ENCODE measurements around the gene TMEM98. TPM values are rescaled to one million over a fixed set of nuclear protein-coding genes. Genes with fewer than 3 reads are reported as not detected.
A peak's percentile ranks its signal among the peaks of the same experiment; 100 is the strongest.

TMEM98 gene
- total and polyA plus RNA-seq, 9 of the 15 experiments (the other 6 are each of a cell fraction or from before 2014, with no cell fraction given): 33.5 to 164 (median 84.7) TPM

DNA sequence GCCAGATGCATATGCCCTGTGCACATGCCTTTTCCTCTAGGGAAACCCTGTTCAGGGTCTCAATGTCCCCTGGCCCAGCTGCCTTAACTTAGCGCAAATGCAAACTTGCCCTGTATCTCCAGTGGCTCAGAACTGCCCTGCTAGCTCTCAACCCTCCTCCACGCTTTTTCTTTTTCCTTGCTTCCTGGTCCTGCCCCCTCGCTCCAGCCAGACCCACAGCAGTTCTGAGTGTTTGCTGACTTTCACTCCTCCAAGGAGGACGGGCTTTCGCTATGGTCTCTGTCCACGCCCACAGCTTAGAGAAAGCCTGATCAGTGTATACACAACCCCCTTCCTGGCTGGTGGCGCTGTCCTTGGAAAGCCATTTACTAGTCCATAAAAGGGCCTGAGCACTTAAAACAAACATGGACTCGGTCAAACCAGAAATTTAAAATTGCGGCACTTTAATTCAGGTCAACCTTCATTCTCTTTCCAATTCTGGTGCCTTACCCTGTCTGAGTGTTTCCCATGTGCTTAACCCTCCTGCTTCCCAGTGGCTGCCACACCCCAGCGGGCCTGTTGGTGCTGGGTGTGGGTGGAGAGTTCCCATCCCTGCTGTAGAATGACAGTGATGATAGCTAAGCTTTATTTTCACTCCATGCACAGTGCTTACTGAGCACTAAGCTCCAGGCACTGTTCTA lies 15.6 kb upstream of the TMEM98 start:
- BruUV-seq (replicated peaks): no TSS peak
- 5% methylated on average over 10 of the region's 10 CpGs for WGBS (ENCODE audit: insufficient coverage, low coverage, missing lambda C conversion rate)
- Histone ChIP-seq H3K27me3 (ENCODE audit: control insufficient read depth in 2 of 2, insufficient read depth in 2 of 2, low read length in 2 of 2) (no peaks in the 10 kb centered on the region), H3K9me1 (ENCODE audit: control insufficient read depth, insufficient read depth, low read length) (no peaks in the 10 kb centered on the region), H3K9me3 (replicated peaks; ENCODE audit: control insufficient read depth, insufficient read depth, low read depth, low read length) (no peaks in the 10 kb centered on the region; the same call in 1 of the 2 replicates), H3K4me2 (ENCODE audit: insufficient read depth, low read length) (peak overlapping the region; percentile 71), H3K4me3 (no peak overlapping the region), H3K9ac (ENCODE audit: insufficient read depth in 1 of 2, low read depth in 2 of 2, low read length in 2 of 2) (peak overlapping the region; percentile 57 to 59; a peak in 3 of 4 replicates), H2AFZ (ENCODE audit: low read depth, low read length) (peak overlapping the region; percentile 96), H4K20me1 (replicated peaks; ENCODE audit: control insufficient read depth, insufficient read depth, low read length) (no peaks in the 10 kb centered on the region), H3K36me3 (ENCODE audit: control insufficient read depth, insufficient read depth, low read length) (no peaks in the 10 kb centered on the region), H3K4me1 (replicated peaks in 1 of 2; ENCODE audit: control insufficient read depth in 2 of 2, insufficient read depth in 2 of 2, low read length in 2 of 2) (peaks cover 18 to 61% of the 10 kb centered on the region in 2 experiments; a peak in 4 of 5 replicates), H3K79me2 (ENCODE audit: control insufficient read depth, insufficient read depth, low read length) (no peaks in the 10 kb centered on the region), H3K27ac (ENCODE audit: extremely low read depth, low read depth, low read length) (peak overlapping the region; percentile 85)
- intact Hi-C loops (cut with micrococcal nuclease): no loop called here
- peak; percentile 97 for FAIRE-seq
- peak; percentile 83 to 94 (median 84) for DNase-seq (ENCODE audit: extremely low read depth in 1 of 4, low spot score in 3 of 4)
- CTCF ChIA-PET (ENCODE audit: low intra/inter-chr PET ratio): no interaction called here
- in situ Hi-C loops (cut with MboI): no loop called here
- POLR2A ChIA-PET: interaction anchor here (0.8 to 3.7 kb wide), 5 partner anchors 15 to 129 kb away, joined by 3 to 23 read pairs (median 5); partner anchors contain the start of gene MYO1D
- ATAC-seq: peak; percentile 95
- TF ChIP-seq CXXC5 (CRISPR knock-in tag; IDR thresholded peaks at IDR 0.05): peak; percentile 33
- peak in 1 of 3 experiments; percentile 42 for TF ChIP-seq YY1 (IDR thresholded peaks at IDR 0.05; ENCODE audit: borderline replicate concordance in 1 of 3, control insufficient read depth in 1 of 3, extremely low read depth in 1 of 3, insufficient read depth in 3 of 3, insufficient read length in 1 of 3, insufficient replicate concordance in 2 of 3, low read depth in 1 of 3, low read length in 2 of 3)
- TF ChIP-seq, protein P1, sequence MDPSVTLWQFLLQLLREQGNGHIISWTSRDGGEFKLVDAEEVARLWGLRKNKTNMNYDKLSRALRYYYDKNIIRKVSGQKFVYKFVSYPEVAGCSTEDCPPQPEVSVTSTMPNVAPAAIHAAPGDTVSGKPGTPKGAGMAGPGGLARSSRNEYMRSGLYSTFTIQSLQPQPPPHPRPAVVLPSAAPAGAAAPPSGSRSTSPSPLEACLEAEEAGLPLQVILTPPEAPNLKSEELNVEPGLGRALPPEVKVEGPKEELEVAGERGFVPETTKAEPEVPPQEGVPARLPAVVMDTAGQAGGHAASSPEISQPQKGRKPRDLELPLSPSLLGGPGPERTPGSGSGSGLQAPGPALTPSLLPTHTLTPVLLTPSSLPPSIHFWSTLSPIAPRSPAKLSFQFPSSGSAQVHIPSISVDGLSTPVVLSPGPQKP (CRISPR knock-in tag; IDR thresholded peaks at IDR 0.05): no peak
- peak; percentile 68 for TF ChIP-seq SMAD1 (IDR thresholded peaks at IDR 0.05; ENCODE audit: low read depth, low read length, partially characterized antibody)
- no peak for TF ChIP-seq ZBTB43 (CRISPR knock-in tag; IDR thresholded peaks at IDR 0.05)
- 0 out of 2 replicates have a peak, but pooled peaks have one; percentile 56 for TF ChIP-seq GTF2E2 (tag; IDR thresholded peaks at IDR 0.05)
- peak; percentile 26 to 33; a peak in 3 of 4 replicates for TF ChIP-seq RAD21 (CRISPR knock-in tag; conservative IDR thresholded peaks at IDR 0.05 in 1 of 2, IDR thresholded peaks at IDR 0.05 in 1 of 2)
- TF ChIP-seq ETV5 (CRISPR knock-in tag; IDR thresholded peaks at IDR 0.05; ENCODE audit: low read depth): peak; percentile 38; the same call in 1 of the 2 replicates
- TF ChIP-seq LEF1 (IDR thresholded peaks at IDR 0.05): peak; percentile 50; the same call in 1 of the 2 replicates
- peak; percentile 77 for TF ChIP-seq POLR2A (conservative IDR thresholded peaks at IDR 0.05)
- peak; percentile 49 for TF ChIP-seq TAF1 (IDR thresholded peaks at IDR 0.05; ENCODE audit: control insufficient read depth, extremely low read depth, insufficient read depth, low read length, severe bottlenecking)
- TF ChIP-seq ZNF24 (IDR thresholded peaks at IDR 0.05): no peak
- TF ChIP-seq PML (IDR thresholded peaks at IDR 0.05; ENCODE audit: low read length): 0 out of 2 replicates have a peak, but pooled peaks have one; percentile 22
- TF ChIP-seq ZBTB34 (CRISPR knock-in tag; IDR thresholded peaks at IDR 0.05): no peak
- TF ChIP-seq EP400 (IDR thresholded peaks at IDR 0.05): peak; percentile 76

All from K562 (cell line).